Activated CD8-positive, alpha-beta T cell treated with anti-CD3 and anti-CD28 coated beads for 36 hours (primary cell): ENCODE results near the gene DCLK2. TPM values are rescaled to one million over a fixed set of nuclear protein-coding genes. Genes with fewer than 3 reads are reported as not detected.

ENCODE experiments used
- ATAC-seq: fragments of 200-7000 bp; cut with Tn5 transposase; one replicate; pipeline ENCODE4 v1.10.0; 2021; ENCODE audit warnings: mild to moderate bottlenecking, moderate library complexity
- CTCF ChIA-PET: fragments of 350-600 bp; sonication (Branson Sonifier 250); formaldehyde crosslinking; loops from one replicate; lab custom pipeline; 2021; ENCODE audit warnings: antibody characterized with exemption; lab: Charles Lee
- POLR2A ChIA-PET: fragments of 350-600 bp; sonication (Branson Sonifier 250); formaldehyde crosslinking; loops from one replicate; lab custom pipeline; 2021; ENCODE audit warnings: antibody characterized with exemption; lab: Charles Lee
- DNase-seq: peaks from one replicate; pipeline ENCODE4 v3.0.0-alpha.2; 2020
- H3K27ac Mint-ChIP-seq: one replicate; pipeline ENCODE4 v1.8.0; 2021; ENCODE audit warnings: mild to moderate bottlenecking, mixed read lengths
- H3K27me3 Mint-ChIP-seq: one replicate; pipeline ENCODE4 v1.8.0; 2021; ENCODE audit warnings: mixed read lengths
- H3K36me3 Mint-ChIP-seq: one replicate; pipeline ENCODE4 v1.8.0; 2021; ENCODE audit warnings: low read depth, mixed read lengths
- H3K4me1 Mint-ChIP-seq: one replicate; pipeline ENCODE4 v1.8.0; 2021; ENCODE audit warnings: low read depth, mixed read lengths
- H3K4me3 Mint-ChIP-seq: one replicate; pipeline ENCODE4 v1.8.0; 2021; ENCODE audit warnings: mild to moderate bottlenecking, moderate library complexity, mixed read lengths
- H3K9me3 Mint-ChIP-seq: one replicate; pipeline ENCODE4 v1.8.0; 2021; ENCODE audit warnings: mixed read lengths
- CTCF ChIP-seq: fragments of 200-600 bp; IDR thresholded peaks from one replicate; pipeline ENCODE4 v1.8.0; 2022; ENCODE audit warnings: antibody characterized with exemption, mild to moderate bottlenecking
- intact Hi-C: fragments of 100-400 bp; cut with micrococcal nuclease; formaldehyde crosslinking; loops from one replicate; pipeline ENCODE4 v1.10.0; 2022
- total RNA-seq, 2 experiments: library from RNA; stranded (reverse); gene quantifications; one replicate each; pipeline ENCODE4 v1.2.3, GENCODE V29; 2021

Gene DCLK2
- total RNA-seq: not detected

DNA sequence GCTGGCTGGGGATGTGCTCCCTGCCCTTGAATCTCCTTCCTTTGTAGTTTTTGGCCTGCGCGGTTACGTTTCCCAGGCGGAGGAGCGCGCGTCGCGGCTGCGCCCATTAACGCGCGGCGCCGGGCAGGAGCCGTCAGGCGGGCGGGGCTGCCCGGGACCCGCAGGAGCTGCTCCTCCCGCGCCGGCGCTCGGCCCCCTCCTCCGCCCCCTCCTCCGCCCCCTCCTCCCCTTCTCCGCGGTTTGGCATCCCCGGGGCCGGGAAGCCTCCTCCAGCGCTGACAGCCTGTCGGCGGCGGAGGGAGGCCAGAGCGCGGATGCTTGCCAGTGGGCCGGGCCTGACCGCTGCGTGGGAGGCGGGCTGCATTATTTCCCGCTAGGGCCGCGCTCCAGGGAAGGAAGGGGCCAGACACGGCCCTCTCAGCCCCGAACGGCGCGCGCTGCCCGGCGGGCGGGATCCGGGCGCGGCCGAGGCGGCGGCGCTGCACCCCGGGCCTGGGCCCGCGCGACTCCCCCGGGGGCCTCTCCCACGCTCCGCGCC is at the start of gene DCLK2:
DCLK2 (plus strand) TSS at position 405 of the 538 bp plus-strand sequence. CDS start 583 bp downstream, outside the sequence.
- H3K9me3 Mint-ChIP-seq: no peaks in the 10 kb centered on the region
- peaks cover 3% of the 10 kb centered on the region for H3K4me1 Mint-ChIP-seq
- no peak for TF ChIP-seq CTCF
- H3K27ac Mint-ChIP-seq: no peak within 1 kb of the TSS
- intact Hi-C loops: no loop called here
- DNase-seq (peak; percentile 24), ATAC-seq (peak; percentile 29)
- POLR2A ChIA-PET: no interaction called here
- CTCF ChIA-PET: no interaction called here
- no peaks in the 10 kb centered on the region for H3K36me3 Mint-ChIP-seq
- H3K4me3 Mint-ChIP-seq: peak within 1 kb of the TSS; percentile 36
- peaks cover 40% of the 10 kb centered on the region for H3K27me3 Mint-ChIP-seq

DNA sequence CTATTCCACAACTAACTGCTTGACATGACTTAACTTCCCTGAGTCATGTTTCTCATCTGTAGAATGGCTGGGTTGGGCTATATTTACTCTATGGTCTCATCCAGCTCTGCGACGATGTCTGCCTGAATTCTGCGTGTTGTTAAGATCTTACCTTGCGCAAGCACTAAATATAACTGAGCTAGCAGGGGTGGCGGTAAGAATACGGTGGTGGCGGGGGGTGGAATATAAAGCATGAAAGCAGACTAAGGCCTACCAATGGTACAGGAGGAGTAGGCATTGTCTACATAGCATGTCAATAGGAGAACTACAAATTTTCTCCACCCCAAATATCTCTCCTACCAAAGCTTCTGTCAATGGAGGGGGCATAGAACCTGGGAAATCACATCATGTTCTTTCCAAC is 45.7 kb upstream of the DCLK2 start:
- H3K4me1 Mint-ChIP-seq: no peaks in the 10 kb centered on the region
- ChIA-PET POLR2A (no interaction called here), CTCF (interaction anchor here (0.6 to 1.6 kb wide), 2 partner anchors 8 to 13 kb away, joined by 3 to 4 read pairs; no protein-coding TSS in a partner anchor)
- peaks cover 3% of the 10 kb centered on the region for H3K27me3 Mint-ChIP-seq
- peaks cover 4% of the 10 kb centered on the region for H3K9me3 Mint-ChIP-seq
- intact Hi-C loops: no loop called here
- no peak overlapping the region for H3K4me3 Mint-ChIP-seq
- no peak overlapping the region for H3K27ac Mint-ChIP-seq
- no peak for ATAC-seq
- TF ChIP-seq CTCF: no peak
- DNase-seq: no peak
- H3K36me3 Mint-ChIP-seq: no peaks in the 10 kb centered on the region

DNA sequence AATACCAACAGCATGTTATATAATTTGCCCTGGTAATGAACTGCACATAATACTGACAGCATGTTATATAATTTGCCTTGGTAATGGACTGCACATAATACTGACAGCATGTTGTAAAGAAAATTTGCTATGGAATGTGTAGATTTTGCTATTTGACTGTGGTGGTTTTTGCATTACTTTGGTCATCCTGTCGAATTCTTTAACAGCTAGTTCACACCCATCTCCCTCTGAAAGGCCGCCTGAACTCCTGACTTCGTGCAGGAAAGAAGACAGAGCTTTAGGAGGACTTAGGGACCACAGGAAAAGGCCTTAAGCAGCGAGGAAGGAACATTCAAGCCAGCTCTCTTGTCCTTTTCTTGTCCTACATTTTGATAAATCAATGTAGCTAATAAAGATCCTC is 45.2 kb upstream of the DCLK2 start:
- no peak overlapping the region for H3K27ac Mint-ChIP-seq
- no peaks in the 10 kb centered on the region for H3K4me1 Mint-ChIP-seq
- intact Hi-C loops: no loop called here
- no peak for DNase-seq
- CTCF ChIA-PET: interaction anchor here (0.6 to 1.6 kb wide), 3 partner anchors 9 to 22 kb away, joined by 3 to 4 read pairs (median 3); no protein-coding TSS in a partner anchor
- no peak for ATAC-seq
- POLR2A ChIA-PET: no interaction called here
- no peak for TF ChIP-seq CTCF
- H3K36me3 Mint-ChIP-seq: no peaks in the 10 kb centered on the region
- H3K4me3 Mint-ChIP-seq: no peak overlapping the region
- peaks cover 2% of the 10 kb centered on the region for H3K9me3 Mint-ChIP-seq
- peaks cover 3% of the 10 kb centered on the region for H3K27me3 Mint-ChIP-seq

GRCh38 chr4:150033901-150034300 is 44.3 kb upstream of the DCLK2 start:
- no peak overlapping the region for H3K27ac Mint-ChIP-seq
- no peaks in the 10 kb centered on the region for H3K4me1 Mint-ChIP-seq
- ChIA-PET CTCF (interaction anchor here (1.4 to 1.6 kb wide), 2 partner anchors 10 to 23 kb away, joined by 3 to 4 read pairs; no protein-coding TSS in a partner anchor), POLR2A (no interaction called here)
- peaks cover 2% of the 10 kb centered on the region for H3K9me3 Mint-ChIP-seq
- no peaks in the 10 kb centered on the region for H3K36me3 Mint-ChIP-seq
- intact Hi-C loops: no loop called here
- peaks cover 3% of the 10 kb centered on the region for H3K27me3 Mint-ChIP-seq
- ATAC-seq: no peak
- no peak for TF ChIP-seq CTCF
- no peak for DNase-seq
- no peak overlapping the region for H3K4me3 Mint-ChIP-seq

GRCh38 chr4:150037251-150037856 is 40.9 kb upstream of the DCLK2 start:
- ATAC-seq (no peak), DNase-seq (no peak)
- CTCF ChIA-PET: no interaction called here
- H3K4me3 Mint-ChIP-seq: no peak overlapping the region
- no peak overlapping the region for H3K27ac Mint-ChIP-seq
- peaks cover 3% of the 10 kb centered on the region for H3K27me3 Mint-ChIP-seq
- intact Hi-C loops: no loop called here
- no peaks in the 10 kb centered on the region for H3K4me1 Mint-ChIP-seq
- POLR2A ChIA-PET: no interaction called here
- H3K9me3 Mint-ChIP-seq: peaks cover 2% of the 10 kb centered on the region
- TF ChIP-seq CTCF: no peak
- H3K36me3 Mint-ChIP-seq: no peaks in the 10 kb centered on the region
